ENCODE measurements around the gene OR4C11.

OR4C11 gene

DNA sequence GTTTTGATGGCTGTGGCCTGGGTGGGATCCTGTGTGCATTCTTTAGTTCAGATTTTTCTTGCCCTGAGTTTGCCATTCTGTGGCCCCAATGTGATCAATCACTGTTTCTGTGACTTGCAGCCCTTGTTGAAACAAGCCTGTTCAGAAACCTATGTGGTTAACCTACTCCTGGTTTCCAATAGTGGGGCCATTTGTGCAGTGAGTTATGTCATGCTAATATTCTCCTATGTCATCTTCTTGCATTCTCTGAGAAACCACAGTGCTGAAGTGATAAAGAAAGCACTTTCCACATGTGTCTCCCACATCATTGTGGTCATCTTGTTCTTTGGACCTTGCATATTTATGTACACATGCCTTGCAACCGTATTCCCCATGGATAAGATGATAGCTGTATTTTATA lies 34.9 kb downstream of the OR4C11 start:
- Histone ChIP-seq H3K9ac (ENCODE audit: low read length) (no peak overlapping the region), H3K27ac (ENCODE audit: low read depth, low read length) (no peak overlapping the region), H3K79me2 (ENCODE audit: insufficient read depth, low read length) (no peaks in the 10 kb centered on the region), H3K36me3 (ENCODE audit: low read length) (no peaks in the 10 kb centered on the region), H4K20me1 (ENCODE audit: low read depth, low read length) (no peaks in the 10 kb centered on the region), H2AFZ (ENCODE audit: low read depth, low read length, severe bottlenecking) (no peak overlapping the region), H3K27me3 (ENCODE audit: low read length) (no peaks in the 10 kb centered on the region), H3K4me2 (ENCODE audit: low read depth, low read length, poor library complexity, severe bottlenecking) (no peak overlapping the region), H3K4me3 (ENCODE audit: insufficient read depth, low read length, poor library complexity, severe bottlenecking) (no peak overlapping the region), H3K9me2 (replicated peaks; ENCODE audit: insufficient read depth, low read length) (no peaks in the 10 kb centered on the region), H3K9me3 (ENCODE audit: insufficient read depth, low read length) (no peaks in the 10 kb centered on the region), H3F3A (ENCODE audit: insufficient read depth) (no peaks in the 10 kb centered on the region)
- TF ChIP-seq EZH2phosphoT487 (conservative IDR thresholded peaks at IDR 0.05; ENCODE audit: low read length), result no peak
- no peak for TF ChIP-seq CTCF (IDR thresholded peaks at IDR 0.05; ENCODE audit: insufficient read depth, low read length, poor library complexity, severe bottlenecking)

GRCh38 chr11:55571828-55572227 lies 35.6 kb downstream of the OR4C11 start, which contains the start of gene OR4C16:
Gene OR4C16 (plus strand): TSS chr11:55572128. CDS start chr11:55572128, 0 bp downstream.
- H3K9ac ChIP-seq (ENCODE audit: low read length), result no peak within 1 kb of the TSS
- TF ChIP-seq CTCF (IDR thresholded peaks at IDR 0.05; ENCODE audit: insufficient read depth, low read length, poor library complexity, severe bottlenecking) (no peak), EZH2phosphoT487 (conservative IDR thresholded peaks at IDR 0.05; ENCODE audit: low read length) (no peak)
- H2AFZ ChIP-seq (ENCODE audit: low read depth, low read length, severe bottlenecking), result no peak within 1 kb of the TSS
- H3K79me2 ChIP-seq (ENCODE audit: insufficient read depth, low read length), result no peaks in the 10 kb centered on the region
- H3K9me3 ChIP-seq (ENCODE audit: insufficient read depth, low read length), result no peaks in the 10 kb centered on the region
- no peaks in the 10 kb centered on the region for H3K27me3 ChIP-seq (ENCODE audit: low read length)
- no peaks in the 10 kb centered on the region for H3K9me2 ChIP-seq (replicated peaks; ENCODE audit: insufficient read depth, low read length)
- no peak within 1 kb of the TSS for H3K4me3 ChIP-seq (ENCODE audit: insufficient read depth, low read length, poor library complexity, severe bottlenecking)
- H3K4me2 ChIP-seq (ENCODE audit: low read depth, low read length, poor library complexity, severe bottlenecking), result no peak within 1 kb of the TSS
- H3F3A ChIP-seq (ENCODE audit: insufficient read depth), result no peaks in the 10 kb centered on the region
- no peak within 1 kb of the TSS for H3K27ac ChIP-seq (ENCODE audit: low read depth, low read length)
- H4K20me1 ChIP-seq (ENCODE audit: low read depth, low read length), result no peaks in the 10 kb centered on the region
- no peaks in the 10 kb centered on the region for H3K36me3 ChIP-seq (ENCODE audit: low read length)

DNA sequence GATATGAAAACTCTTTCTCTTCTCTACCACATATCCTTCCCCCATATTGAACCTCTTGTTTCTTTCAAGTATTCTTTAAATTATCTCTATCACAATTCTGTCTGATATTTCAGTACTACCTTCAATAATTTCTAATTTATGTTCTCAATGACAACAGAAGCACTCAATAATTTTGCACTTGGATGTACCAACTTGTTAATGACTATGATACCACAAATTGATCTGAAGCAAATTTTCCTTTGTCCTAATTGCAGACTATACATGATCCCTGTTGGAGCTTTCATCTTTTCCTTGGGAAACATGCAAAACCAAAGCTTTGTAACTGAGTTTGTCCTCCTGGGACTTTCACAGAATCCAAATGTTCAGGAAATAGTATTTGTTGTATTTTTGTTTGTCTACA lies 53.3 kb downstream of the OR4C11 start, which contains the start of gene OR4C15:
Gene OR4C15 (plus strand): TSS at position 301 of the 400 bp plus-strand sequence. CDS start 0 bp downstream, at position 301.
- H3F3A ChIP-seq (ENCODE audit: insufficient read depth), result no peaks in the 10 kb centered on the region
- H3K4me2 ChIP-seq (ENCODE audit: low read depth, low read length, poor library complexity, severe bottlenecking), result no peak within 1 kb of the TSS
- TF ChIP-seq EZH2phosphoT487 (conservative IDR thresholded peaks at IDR 0.05; ENCODE audit: low read length) (no peak), CTCF (IDR thresholded peaks at IDR 0.05; ENCODE audit: insufficient read depth, low read length, poor library complexity, severe bottlenecking) (no peak)
- no peaks in the 10 kb centered on the region for H3K9me3 ChIP-seq (ENCODE audit: insufficient read depth, low read length)
- no peaks in the 10 kb centered on the region for H3K27me3 ChIP-seq (ENCODE audit: low read length)
- no peak within 1 kb of the TSS for H3K9ac ChIP-seq (ENCODE audit: low read length)
- no peaks in the 10 kb centered on the region for H3K9me2 ChIP-seq (replicated peaks; ENCODE audit: insufficient read depth, low read length)
- H3K4me3 ChIP-seq (ENCODE audit: insufficient read depth, low read length, poor library complexity, severe bottlenecking), result no peak within 1 kb of the TSS
- H3K79me2 ChIP-seq (ENCODE audit: insufficient read depth, low read length), result no peaks in the 10 kb centered on the region
- H2AFZ ChIP-seq (ENCODE audit: low read depth, low read length, severe bottlenecking), result no peak within 1 kb of the TSS
- no peak within 1 kb of the TSS for H3K27ac ChIP-seq (ENCODE audit: low read depth, low read length)
- no peaks in the 10 kb centered on the region for H4K20me1 ChIP-seq (ENCODE audit: low read depth, low read length)
- no peaks in the 10 kb centered on the region for H3K36me3 ChIP-seq (ENCODE audit: low read length)
